ENCODE data around the gene PRSS21.

GRCh38 chr16:2825906-2826305 is 8.9 kb downstream of the PRSS21 start:
- TF ChIP-seq, protein P1, sequence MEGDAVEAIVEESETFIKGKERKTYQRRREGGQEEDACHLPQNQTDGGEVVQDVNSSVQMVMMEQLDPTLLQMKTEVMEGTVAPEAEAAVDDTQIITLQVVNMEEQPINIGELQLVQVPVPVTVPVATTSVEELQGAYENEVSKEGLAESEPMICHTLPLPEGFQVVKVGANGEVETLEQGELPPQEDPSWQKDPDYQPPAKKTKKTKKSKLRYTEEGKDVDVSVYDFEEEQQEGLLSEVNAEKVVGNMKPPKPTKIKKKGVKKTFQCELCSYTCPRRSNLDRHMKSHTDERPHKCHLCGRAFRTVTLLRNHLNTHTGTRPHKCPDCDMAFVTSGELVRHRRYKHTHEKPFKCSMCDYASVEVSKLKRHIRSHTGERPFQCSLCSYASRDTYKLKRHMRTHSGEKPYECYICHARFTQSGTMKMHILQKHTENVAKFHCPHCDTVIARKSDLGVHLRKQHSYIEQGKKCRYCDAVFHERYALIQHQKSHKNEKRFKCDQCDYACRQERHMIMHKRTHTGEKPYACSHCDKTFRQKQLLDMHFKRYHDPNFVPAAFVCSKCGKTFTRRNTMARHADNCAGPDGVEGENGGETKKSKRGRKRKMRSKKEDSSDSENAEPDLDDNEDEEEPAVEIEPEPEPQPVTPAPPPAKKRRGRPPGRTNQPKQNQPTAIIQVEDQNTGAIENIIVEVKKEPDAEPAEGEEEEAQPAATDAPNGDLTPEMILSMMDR (IDR thresholded peaks at IDR 0.05) = no peak
- no peak for TF ChIP-seq POLR2A (IDR thresholded peaks at IDR 0.05)
